ENCODE data around the gene SV2A. TPM values are rescaled to one million over a fixed set of nuclear protein-coding genes. Genes with fewer than 3 reads are reported as not detected.

The SV2A gene
- total and polyA plus RNA-seq, 8 donors, result 0.46 to 4.6 (median 1.4) TPM; not detected in 1

DNA sequence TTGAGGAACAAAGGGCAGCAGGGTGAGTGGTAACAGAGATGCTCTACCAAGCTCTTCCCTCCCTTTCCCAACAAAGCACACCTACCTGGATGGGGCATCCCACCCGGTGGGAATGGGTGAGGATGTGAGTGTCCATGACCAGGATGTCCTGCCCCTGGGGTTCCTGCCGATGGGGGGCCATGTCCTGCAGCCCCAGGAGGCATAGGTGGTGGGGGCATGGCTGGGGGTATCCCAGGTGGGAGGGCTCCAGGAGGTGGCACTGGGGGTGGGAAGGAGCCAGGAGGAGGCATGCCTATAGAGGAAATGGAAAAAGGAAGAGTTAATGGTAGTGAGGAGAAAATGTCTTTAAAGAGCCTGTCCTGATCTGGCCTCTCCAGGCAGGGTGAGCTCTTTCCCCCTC lies 8.1 kb upstream of the SV2A start:
- TF ChIP-seq POLR2A (IDR thresholded peaks at IDR 0.05), result no peak
- TF ChIP-seq, protein P1, sequence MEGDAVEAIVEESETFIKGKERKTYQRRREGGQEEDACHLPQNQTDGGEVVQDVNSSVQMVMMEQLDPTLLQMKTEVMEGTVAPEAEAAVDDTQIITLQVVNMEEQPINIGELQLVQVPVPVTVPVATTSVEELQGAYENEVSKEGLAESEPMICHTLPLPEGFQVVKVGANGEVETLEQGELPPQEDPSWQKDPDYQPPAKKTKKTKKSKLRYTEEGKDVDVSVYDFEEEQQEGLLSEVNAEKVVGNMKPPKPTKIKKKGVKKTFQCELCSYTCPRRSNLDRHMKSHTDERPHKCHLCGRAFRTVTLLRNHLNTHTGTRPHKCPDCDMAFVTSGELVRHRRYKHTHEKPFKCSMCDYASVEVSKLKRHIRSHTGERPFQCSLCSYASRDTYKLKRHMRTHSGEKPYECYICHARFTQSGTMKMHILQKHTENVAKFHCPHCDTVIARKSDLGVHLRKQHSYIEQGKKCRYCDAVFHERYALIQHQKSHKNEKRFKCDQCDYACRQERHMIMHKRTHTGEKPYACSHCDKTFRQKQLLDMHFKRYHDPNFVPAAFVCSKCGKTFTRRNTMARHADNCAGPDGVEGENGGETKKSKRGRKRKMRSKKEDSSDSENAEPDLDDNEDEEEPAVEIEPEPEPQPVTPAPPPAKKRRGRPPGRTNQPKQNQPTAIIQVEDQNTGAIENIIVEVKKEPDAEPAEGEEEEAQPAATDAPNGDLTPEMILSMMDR (IDR thresholded peaks at IDR 0.05), result no peak
- TF ChIP-seq POLR2AphosphoS5 (IDR thresholded peaks at IDR 0.05), result no peak
- no peak for TF ChIP-seq EP300 (IDR thresholded peaks at IDR 0.05)
- Histone ChIP-seq H3K36me3 (peaks cover 43 to 70% (median 58%) of the 10 kb centered on the region in 4 donors), H3K4me1 (peaks cover 16 to 44% (median 35%) of the 10 kb centered on the region in 4 donors), H3K9me3 (no peaks in the 10 kb centered on the region), H3K27ac (no peak overlapping the region), H3K4me3 (peak overlapping the region in 2 of 4 donors; percentile 94), H3K27me3 (no peaks in the 10 kb centered on the region)
- intact Hi-C loops (cut with DNase I; ENCODE audit: low total_unique reads), result no loop called here
- 80 to 91% (median 83%) methylated on average over 2 of the region's 2 CpGs for WGBS, 5 donors
- no peak for DNase-seq

DNA sequence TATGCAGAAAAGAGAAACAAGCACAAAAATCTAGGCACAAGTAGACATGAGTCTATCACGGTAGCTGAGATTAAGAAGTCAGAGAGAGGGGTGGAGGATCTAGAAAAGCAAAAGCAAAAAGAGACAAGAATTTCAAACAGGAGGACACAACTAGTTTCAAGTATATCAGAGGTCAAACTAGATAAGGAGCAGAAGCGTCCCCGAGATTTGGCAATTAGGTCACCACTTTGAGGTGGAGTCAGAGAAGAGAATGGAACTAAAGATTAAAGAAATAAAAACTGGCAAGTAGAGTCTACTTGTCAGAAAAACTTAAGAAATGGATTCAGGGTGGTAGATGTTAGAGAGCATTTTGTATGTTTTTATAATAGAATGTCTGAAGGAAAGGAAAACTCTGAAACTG lies 7.7 kb upstream of the SV2A start:
- intact Hi-C loops (cut with DNase I; ENCODE audit: low total_unique reads), result no loop called here
- no peak overlapping the region for H3K27ac ChIP-seq
- no peak for DNase-seq
- TF ChIP-seq POLR2AphosphoS5 (IDR thresholded peaks at IDR 0.05), result no peak
- TF ChIP-seq, protein P1 (IDR thresholded peaks at IDR 0.05), result no peak
- TF ChIP-seq POLR2A (IDR thresholded peaks at IDR 0.05), result no peak
- TF ChIP-seq EP300 (IDR thresholded peaks at IDR 0.05), result no peak
- no peaks in the 10 kb centered on the region for H3K27me3 ChIP-seq
- H3K4me1 ChIP-seq, result peaks cover 16 to 44% (median 35%) of the 10 kb centered on the region in 4 donors
- WGBS, 5 donors, result 62 to 76% (median 74%) methylated on average over 3 of the region's 3 CpGs
- no peaks in the 10 kb centered on the region for H3K9me3 ChIP-seq
- no peak overlapping the region for H3K4me3 ChIP-seq
- H3K36me3 ChIP-seq, result peaks cover 43 to 66% (median 55%) of the 10 kb centered on the region in 4 donors

- TF ChIP-seq, protein P1 (IDR thresholded peaks at IDR 0.05), result no peak
- TF ChIP-seq EP300 (IDR thresholded peaks at IDR 0.05) (no peak), POLR2A (IDR thresholded peaks at IDR 0.05) (no peak), POLR2AphosphoS5 (IDR thresholded peaks at IDR 0.05) (no peak)
- 85 to 93% (median 87%) methylated on average over 10 of the region's 10 CpGs for WGBS, 5 donors
- no peaks in the 10 kb centered on the region for H3K9me3 ChIP-seq
Observed at GRCh38 chr1:149923626-149924025, 6.0 kb upstream of the SV2A start.

GRCh38 chr1:149916898-149917252 lies 769 bp downstream of the SV2A start:
- peak in 1 of 2 donors; percentile 12 for DNase-seq
- intact Hi-C loops (cut with DNase I; ENCODE audit: low total_unique reads), result no loop called here
- Histone ChIP-seq H3K9me3 (no peaks in the 10 kb centered on the region), H3K4me3 (peak overlapping the region; percentile 46 to 49 (median 47)), H3K36me3 (peaks cover 0 to 10% (median 9%) of the 10 kb centered on the region in 4 donors), H3K4me1 (peaks cover 9 to 27% (median 17%) of the 10 kb centered on the region in 4 donors), H3K27ac (peak overlapping the region in 1 of 5 donors; percentile 18), H3K27me3 (peaks cover 0 to 21% (median 15%) of the 10 kb centered on the region in 3 donors)
- WGBS, 5 donors, result 8 to 15% (median 13%) methylated on average over 10 of the region's 10 CpGs
- TF ChIP-seq POLR2AphosphoS5 (IDR thresholded peaks at IDR 0.05) (no peak), POLR2A (IDR thresholded peaks at IDR 0.05) (no peak), EP300 (IDR thresholded peaks at IDR 0.05) (no peak)
- TF ChIP-seq, protein P1 (IDR thresholded peaks at IDR 0.05), result no peak

More at GRCh38 chr1:149923626-149924025, 6.0 kb upstream of the SV2A start:
- intact Hi-C loops (cut with DNase I; ENCODE audit: low total_unique reads), result no loop called here
- Histone ChIP-seq H3K27me3 (no peaks in the 10 kb centered on the region), H3K27ac (no peak overlapping the region), H3K36me3 (peaks cover 43 to 55% (median 52%) of the 10 kb centered on the region in 4 donors), H3K4me3 (no peak overlapping the region), H3K4me1 (peaks cover 16 to 39% (median 31%) of the 10 kb centered on the region in 4 donors)
- DNase-seq, result no peak
